ENCODE measurements around the gene FADS1. TPM values are rescaled to one million over a fixed set of nuclear protein-coding genes. Genes with fewer than 3 reads are reported as not detected.

FADS1 gene
- total and polyA plus RNA-seq, 2 experiments from 2014 or later, result 74.9 to 119 TPM

- TF ChIP-seq JUNB (IDR thresholded peaks at IDR 0.05; ENCODE audit: unreplicated experiment) (no peak), CTCF (conservative IDR thresholded peaks at IDR 0.05; ENCODE audit: low read depth in 2 of 2) (no peak), ZNF331 (CRISPR knock-in tag; IDR thresholded peaks at IDR 0.05; ENCODE audit: low read depth) (no peak), REST (IDR thresholded peaks at IDR 0.05; ENCODE audit: unreplicated experiment) (no peak), EZH2phosphoT487 (IDR thresholded peaks at IDR 0.05; ENCODE audit: unreplicated experiment) (no peak), ZNF114 (CRISPR knock-in tag; IDR thresholded peaks at IDR 0.05) (no peak), CREB1 (CRISPR knock-in tag; IDR thresholded peaks at IDR 0.05; ENCODE audit: low read depth) (no peak), EZH2 (IDR thresholded peaks at IDR 0.05; ENCODE audit: low read depth, unreplicated experiment) (no peak), ZNF462 (CRISPR knock-in tag; IDR thresholded peaks at IDR 0.05) (no peak), NANOG (IDR thresholded peaks at IDR 0.05; ENCODE audit: borderline replicate concordance) (no peak), ETS1 (IDR thresholded peaks at IDR 0.05) (no peak), STAT1 (IDR thresholded peaks at IDR 0.05; ENCODE audit: unreplicated experiment) (no peak), POLR2AphosphoS5 (IDR thresholded peaks at IDR 0.05; ENCODE audit: low read depth) (no peak)
- Histone ChIP-seq H3K4me2 (no peak overlapping the region), H3K4me1 (ENCODE audit: insufficient read depth) (no peaks in the 10 kb centered on the region; the same call in 1 of the 2 replicates), H4K20me1 (replicated peaks; ENCODE audit: insufficient read depth) (no peaks in the 10 kb centered on the region; the same call in 1 of the 2 replicates), H3K9me2 (ENCODE audit: insufficient read depth) (no peaks in the 10 kb centered on the region), H3K27ac (ENCODE audit: low read depth) (no peak overlapping the region), H3K4me3 (no peak overlapping the region), H3F3A (replicated peaks; ENCODE audit: low read depth) (0 out of 2 replicates have a peak, but pooled peaks cover 2% of the 10 kb centered on the region), H3K79me2 (replicated peaks; ENCODE audit: insufficient read depth) (no peaks in the 10 kb centered on the region), H3K27me3 (ENCODE audit: insufficient read depth) (no peaks in the 10 kb centered on the region), H2AFZ (no peak overlapping the region), H3K36me3 (ENCODE audit: insufficient read depth) (no peaks in the 10 kb centered on the region)
- Mint-ChIP-seq H3K27ac (no peak overlapping the region), H3K9me3 (0 out of 3 replicates have a peak, but pooled peaks cover 3% of the 10 kb centered on the region), H3K4me3 (no peak overlapping the region), H3K4me1 (peaks cover 17% of the 10 kb centered on the region), H3K27me3 (ENCODE audit: insufficient read depth, low read depth, poor library complexity) (peaks cover 17% of the 10 kb centered on the region), H3K36me3 (ENCODE audit: low read depth) (peaks cover 3% of the 10 kb centered on the region; the same call in 1 of the 3 replicates)
- DNase-seq (ENCODE audit: low spot score) (no peak), ATAC-seq (no peak)
These were observed 37.7 kb downstream of the FADS1 start for GRCh38 chr11:61778920-61779650.
